ENCODE measurements around the gene HAAO. TPM values are rescaled to one million over a fixed set of nuclear protein-coding genes. Genes with fewer than 3 reads are reported as not detected.

The HAAO gene
- polyA plus RNA-seq, 3 donors = 10.5 to 29.6 (median 15.0) TPM

DNA sequence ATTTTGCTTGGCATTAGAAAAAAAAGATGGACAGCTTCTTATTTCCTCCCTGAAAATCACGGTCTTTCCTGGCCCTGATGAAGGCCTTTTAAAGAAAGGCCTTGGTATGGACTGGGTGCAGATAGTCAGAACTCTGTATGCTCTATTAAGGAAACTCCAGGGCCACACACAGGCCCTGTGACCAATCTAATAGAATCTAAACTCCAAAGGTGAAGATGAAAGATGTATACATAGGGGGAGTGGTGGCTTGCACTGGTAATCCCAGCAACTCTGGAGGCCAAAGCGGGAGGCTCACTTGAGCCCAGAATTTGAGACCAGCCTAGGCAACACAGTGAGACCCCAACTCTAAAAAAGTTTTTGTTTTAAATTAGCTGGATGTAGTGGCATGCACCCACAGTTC is 65.7 kb downstream of the HAAO start:
- Histone ChIP-seq H3K9ac (ENCODE audit: insufficient read depth, low read length, poor library complexity, severe bottlenecking) (no peak overlapping the region), H2AFZ (ENCODE audit: insufficient read depth, low read depth, low read length, poor library complexity, severe bottlenecking) (no peak overlapping the region), H3K27me3 (ENCODE audit: control insufficient read depth in 2 of 2, insufficient read depth in 2 of 2, low read length in 2 of 2) (no peaks in the 10 kb centered on the region), H3K36me3 (replicated peaks in 1 of 2; ENCODE audit: control insufficient read depth in 1 of 2, insufficient read depth in 2 of 2, low read length in 2 of 2) (no peaks in the 10 kb centered on the region), H4K20me1 (ENCODE audit: insufficient read depth, low read length) (no peaks in the 10 kb centered on the region), H3K79me2 (ENCODE audit: insufficient read depth, low read length) (no peaks in the 10 kb centered on the region), H3K27ac (ENCODE audit: low read depth in 1 of 2, low read length in 2 of 2) (no peak overlapping the region), H3K4me3 (replicated peaks in 1 of 3; ENCODE audit: low read depth in 2 of 3, low read length in 3 of 3) (no peak overlapping the region), H3K4me1 (ENCODE audit: control insufficient read depth in 1 of 2, insufficient read depth in 2 of 2, low read length in 2 of 2) (peaks cover 34 to 35% of the 10 kb centered on the region in 2 donors), H3K9me3 (replicated peaks in 1 of 2; ENCODE audit: control insufficient read depth in 1 of 2, insufficient read depth in 1 of 2, low read length in 2 of 2) (peaks cover 4 to 5% of the 10 kb centered on the region in 2 donors), H3K4me2 (replicated peaks; ENCODE audit: extremely low read depth, low read length, poor library complexity, severe bottlenecking) (no peak overlapping the region)
- no CpG with 5 or more reads among the region's 2 CpGs for WGBS (ENCODE audit: insufficient coverage)
- intact Hi-C loops (cut with micrococcal nuclease) = no loop called here
- no peak for DNase-seq
- H3K9me3 Mint-ChIP-seq = peaks cover 10 to 20% (median 13%) of the 10 kb centered on the region in 7 donors
- peaks cover 33% of the 10 kb centered on the region for H3K4me1 Mint-ChIP-seq
- H3K27ac Mint-ChIP-seq = peak overlapping the region in 1 of 7 donors; percentile 25
- TF ChIP-seq, protein P1, sequence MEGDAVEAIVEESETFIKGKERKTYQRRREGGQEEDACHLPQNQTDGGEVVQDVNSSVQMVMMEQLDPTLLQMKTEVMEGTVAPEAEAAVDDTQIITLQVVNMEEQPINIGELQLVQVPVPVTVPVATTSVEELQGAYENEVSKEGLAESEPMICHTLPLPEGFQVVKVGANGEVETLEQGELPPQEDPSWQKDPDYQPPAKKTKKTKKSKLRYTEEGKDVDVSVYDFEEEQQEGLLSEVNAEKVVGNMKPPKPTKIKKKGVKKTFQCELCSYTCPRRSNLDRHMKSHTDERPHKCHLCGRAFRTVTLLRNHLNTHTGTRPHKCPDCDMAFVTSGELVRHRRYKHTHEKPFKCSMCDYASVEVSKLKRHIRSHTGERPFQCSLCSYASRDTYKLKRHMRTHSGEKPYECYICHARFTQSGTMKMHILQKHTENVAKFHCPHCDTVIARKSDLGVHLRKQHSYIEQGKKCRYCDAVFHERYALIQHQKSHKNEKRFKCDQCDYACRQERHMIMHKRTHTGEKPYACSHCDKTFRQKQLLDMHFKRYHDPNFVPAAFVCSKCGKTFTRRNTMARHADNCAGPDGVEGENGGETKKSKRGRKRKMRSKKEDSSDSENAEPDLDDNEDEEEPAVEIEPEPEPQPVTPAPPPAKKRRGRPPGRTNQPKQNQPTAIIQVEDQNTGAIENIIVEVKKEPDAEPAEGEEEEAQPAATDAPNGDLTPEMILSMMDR (IDR thresholded peaks at IDR 0.05) = no peak
- peaks cover 0 to 1% (median 0%) of the 10 kb centered on the region in 3 donors for H3K27me3 Mint-ChIP-seq (ENCODE audit: low read depth in 3 of 3)
- H3K4me3 Mint-ChIP-seq = no peak overlapping the region
- peaks cover 10 to 13% of the 10 kb centered on the region in 2 donors for H3K36me3 Mint-ChIP-seq

DNA sequence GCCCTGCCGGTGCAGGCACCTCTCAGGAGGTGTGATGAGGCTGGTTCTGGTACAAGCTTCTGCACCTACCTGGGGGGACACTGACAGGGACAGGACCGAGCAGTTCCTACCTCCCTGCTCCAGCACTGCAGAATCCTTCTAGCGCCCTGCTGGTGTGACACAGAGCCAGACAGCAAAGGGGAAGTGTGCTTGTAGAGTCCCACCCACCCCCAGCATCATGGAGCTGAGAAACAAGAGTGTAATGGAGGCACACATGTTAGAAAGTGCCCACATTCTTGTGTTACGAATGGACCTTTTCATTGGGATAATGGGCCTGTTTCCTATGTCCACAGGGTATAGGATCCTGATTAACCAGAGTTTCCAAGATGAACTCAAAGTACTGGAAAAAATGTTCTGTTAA is 66.7 kb downstream of the HAAO start:
- Histone ChIP-seq H3K4me2 (replicated peaks; ENCODE audit: extremely low read depth, low read length, poor library complexity, severe bottlenecking) (no peak overlapping the region), H3K27ac (ENCODE audit: low read depth in 1 of 2, low read length in 2 of 2) (peak overlapping the region; percentile 11 to 43), H3K79me2 (ENCODE audit: insufficient read depth, low read length) (no peaks in the 10 kb centered on the region), H4K20me1 (ENCODE audit: insufficient read depth, low read length) (no peaks in the 10 kb centered on the region), H3K9me3 (replicated peaks in 1 of 2; ENCODE audit: control insufficient read depth in 1 of 2, insufficient read depth in 1 of 2, low read length in 2 of 2) (peaks cover 0 to 5% of the 10 kb centered on the region in 2 donors), H3K4me1 (ENCODE audit: control insufficient read depth in 1 of 2, insufficient read depth in 2 of 2, low read length in 2 of 2) (peaks cover 36% of the 10 kb centered on the region in 2 donors), H3K4me3 (replicated peaks in 1 of 3; ENCODE audit: low read depth in 2 of 3, low read length in 3 of 3) (no peak overlapping the region), H2AFZ (ENCODE audit: insufficient read depth, low read depth, low read length, poor library complexity, severe bottlenecking) (peak overlapping the region; percentile 67), H3K9ac (ENCODE audit: insufficient read depth, low read length, poor library complexity, severe bottlenecking) (no peak overlapping the region), H3K27me3 (ENCODE audit: control insufficient read depth in 2 of 2, insufficient read depth in 2 of 2, low read length in 2 of 2) (no peaks in the 10 kb centered on the region), H3K36me3 (replicated peaks in 1 of 2; ENCODE audit: control insufficient read depth in 1 of 2, insufficient read depth in 2 of 2, low read length in 2 of 2) (no peaks in the 10 kb centered on the region)
- H3K27me3 Mint-ChIP-seq (ENCODE audit: low read depth in 3 of 3) = no peaks in the 10 kb centered on the region
- intact Hi-C loops (cut with micrococcal nuclease) = no loop called here
- WGBS (ENCODE audit: insufficient coverage) = no CpG with 5 or more reads among the region's 4 CpGs
- H3K9me3 Mint-ChIP-seq = peaks cover 2 to 11% (median 6%) of the 10 kb centered on the region in 7 donors
- H3K4me3 Mint-ChIP-seq = no peak overlapping the region
- DNase-seq = peak; percentile 61 to 65 (median 64)
- H3K27ac Mint-ChIP-seq = peak overlapping the region in 6 of 7 donors; percentile 37 to 83 (median 64)
- TF ChIP-seq, protein P1 (IDR thresholded peaks at IDR 0.05) = no peak
- H3K36me3 Mint-ChIP-seq = peaks cover under 1 to 9% of the 10 kb centered on the region in 2 donors
- peaks cover 33% of the 10 kb centered on the region for H3K4me1 Mint-ChIP-seq

Data from CD14-positive monocyte (primary cell).